ENCODE results near the gene KLHL29.

DNA sequence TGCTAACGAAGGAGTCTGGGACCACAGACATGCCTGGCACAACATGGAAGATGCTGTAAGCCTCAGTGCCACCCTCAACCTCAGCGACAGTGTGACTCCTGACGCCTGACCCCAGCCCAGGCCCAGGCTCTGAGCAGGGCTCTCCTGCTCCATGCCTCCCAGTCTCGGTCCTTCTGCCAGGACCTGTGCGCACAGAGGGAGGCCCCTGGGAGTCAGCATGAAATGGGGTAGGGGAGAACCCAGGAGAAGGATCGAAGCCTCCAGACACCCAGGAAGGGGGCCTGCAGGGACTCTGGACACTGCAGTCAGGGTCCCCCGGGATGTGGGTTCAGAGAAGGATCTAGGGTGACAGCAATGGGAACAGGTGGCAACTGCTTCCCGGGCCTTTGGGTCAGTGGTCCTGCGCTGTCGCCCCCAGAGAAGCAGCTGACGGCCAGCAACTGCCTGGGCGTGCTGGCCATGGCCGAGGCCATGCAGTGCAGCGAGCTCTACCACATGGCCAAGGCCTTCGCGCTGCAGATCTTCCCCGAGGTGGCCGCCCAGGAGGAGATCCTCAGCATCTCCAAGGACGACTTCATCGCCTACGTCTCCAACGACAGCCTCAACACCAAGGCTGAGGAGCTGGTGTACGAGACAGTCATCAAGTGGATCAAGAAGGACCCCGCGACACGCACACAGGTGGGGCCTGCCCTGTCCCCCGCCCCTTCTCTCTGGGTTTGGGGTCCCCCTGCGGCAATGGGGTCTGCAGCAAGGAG lies 308.0 kb downstream of the KLHL29 start:
- TF ChIP-seq, protein P1, sequence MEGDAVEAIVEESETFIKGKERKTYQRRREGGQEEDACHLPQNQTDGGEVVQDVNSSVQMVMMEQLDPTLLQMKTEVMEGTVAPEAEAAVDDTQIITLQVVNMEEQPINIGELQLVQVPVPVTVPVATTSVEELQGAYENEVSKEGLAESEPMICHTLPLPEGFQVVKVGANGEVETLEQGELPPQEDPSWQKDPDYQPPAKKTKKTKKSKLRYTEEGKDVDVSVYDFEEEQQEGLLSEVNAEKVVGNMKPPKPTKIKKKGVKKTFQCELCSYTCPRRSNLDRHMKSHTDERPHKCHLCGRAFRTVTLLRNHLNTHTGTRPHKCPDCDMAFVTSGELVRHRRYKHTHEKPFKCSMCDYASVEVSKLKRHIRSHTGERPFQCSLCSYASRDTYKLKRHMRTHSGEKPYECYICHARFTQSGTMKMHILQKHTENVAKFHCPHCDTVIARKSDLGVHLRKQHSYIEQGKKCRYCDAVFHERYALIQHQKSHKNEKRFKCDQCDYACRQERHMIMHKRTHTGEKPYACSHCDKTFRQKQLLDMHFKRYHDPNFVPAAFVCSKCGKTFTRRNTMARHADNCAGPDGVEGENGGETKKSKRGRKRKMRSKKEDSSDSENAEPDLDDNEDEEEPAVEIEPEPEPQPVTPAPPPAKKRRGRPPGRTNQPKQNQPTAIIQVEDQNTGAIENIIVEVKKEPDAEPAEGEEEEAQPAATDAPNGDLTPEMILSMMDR (IDR thresholded peaks at IDR 0.05): no peak
- no peak for TF ChIP-seq POLR2A (IDR thresholded peaks at IDR 0.05)

Data from thyroid gland (tissue), 4 donors.